Esophagus squamous epithelium (tissue), 4 donors: Measurements from ENCODE around the gene C10orf95.

Experiments
- POLR2A ChIP-seq, 4 donors: fragments of 450-650 bp; IDR thresholded peaks; one replicate each; pipeline ENCODE4 v1.6.1; 2017; ENCODE audit warnings: antibody characterized with exemption in 4 of 4, mild to moderate bottlenecking in 4 of 4, moderate library complexity in 3 of 4
- TF ChIP-seq, protein P1 (sequence below), 6 experiments: fragments of 450-650 bp in 4 of 6; fragments of 200-600 bp in 2 of 6; sonication (generic) in 2 of 6; IDR thresholded peaks; one replicate each; pipeline ENCODE4 v1.5.1; 2016 to 2019; ENCODE audit warnings: antibody characterized with exemption in 6 of 6, mild to moderate bottlenecking in 4 of 6, moderate library complexity in 4 of 6

GRCh38 chr10:102400598-102401341 is 50.6 kb downstream of the C10orf95 start:
- TF ChIP-seq, protein P1, sequence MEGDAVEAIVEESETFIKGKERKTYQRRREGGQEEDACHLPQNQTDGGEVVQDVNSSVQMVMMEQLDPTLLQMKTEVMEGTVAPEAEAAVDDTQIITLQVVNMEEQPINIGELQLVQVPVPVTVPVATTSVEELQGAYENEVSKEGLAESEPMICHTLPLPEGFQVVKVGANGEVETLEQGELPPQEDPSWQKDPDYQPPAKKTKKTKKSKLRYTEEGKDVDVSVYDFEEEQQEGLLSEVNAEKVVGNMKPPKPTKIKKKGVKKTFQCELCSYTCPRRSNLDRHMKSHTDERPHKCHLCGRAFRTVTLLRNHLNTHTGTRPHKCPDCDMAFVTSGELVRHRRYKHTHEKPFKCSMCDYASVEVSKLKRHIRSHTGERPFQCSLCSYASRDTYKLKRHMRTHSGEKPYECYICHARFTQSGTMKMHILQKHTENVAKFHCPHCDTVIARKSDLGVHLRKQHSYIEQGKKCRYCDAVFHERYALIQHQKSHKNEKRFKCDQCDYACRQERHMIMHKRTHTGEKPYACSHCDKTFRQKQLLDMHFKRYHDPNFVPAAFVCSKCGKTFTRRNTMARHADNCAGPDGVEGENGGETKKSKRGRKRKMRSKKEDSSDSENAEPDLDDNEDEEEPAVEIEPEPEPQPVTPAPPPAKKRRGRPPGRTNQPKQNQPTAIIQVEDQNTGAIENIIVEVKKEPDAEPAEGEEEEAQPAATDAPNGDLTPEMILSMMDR (IDR thresholded peaks at IDR 0.05): no peak
- no peak for TF ChIP-seq POLR2A (IDR thresholded peaks at IDR 0.05)
